Measurements from ENCODE around the gene SERINC5.
A peak's percentile ranks its signal among the peaks of the same experiment; 100 is the strongest.

SERINC5 gene

DNA sequence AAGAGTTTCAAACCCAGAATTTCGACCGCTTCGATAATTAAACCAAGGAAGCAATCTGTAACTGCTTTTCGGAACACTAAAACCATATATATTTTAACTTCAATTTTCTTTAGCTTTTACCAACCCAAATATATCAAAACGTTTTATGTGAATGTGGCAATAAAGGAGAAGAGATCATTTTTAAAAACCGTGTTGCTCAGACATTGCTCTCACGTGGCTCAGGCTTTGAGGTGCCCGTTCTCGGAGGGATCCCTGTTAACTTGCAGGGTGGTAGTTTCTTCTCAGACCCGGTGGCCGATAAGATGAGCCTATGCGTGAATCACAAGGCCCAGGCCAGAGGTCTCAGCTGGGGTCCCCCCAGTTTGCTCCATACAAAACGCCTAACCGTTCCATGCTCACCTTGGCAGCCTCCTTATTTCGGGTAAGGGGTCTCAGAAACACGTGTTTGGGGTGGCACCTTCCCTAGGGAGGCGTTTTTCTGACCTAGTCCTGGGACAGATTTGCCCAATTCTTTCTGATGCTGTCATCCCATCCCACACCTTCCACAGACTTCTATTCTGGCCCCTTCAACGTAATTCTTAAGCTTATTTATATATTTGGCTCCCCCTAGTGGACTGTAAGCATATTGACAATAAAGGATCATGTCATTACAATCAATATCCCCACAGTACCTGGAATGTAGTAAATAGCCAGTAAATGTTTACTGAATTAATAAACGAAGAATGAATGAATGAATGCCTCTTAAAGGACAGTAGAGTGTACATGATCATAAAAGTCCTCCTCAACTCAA, 172.6 kb downstream of the SERINC5 start:
- peak; percentile 14 for DNase-seq

DNA sequence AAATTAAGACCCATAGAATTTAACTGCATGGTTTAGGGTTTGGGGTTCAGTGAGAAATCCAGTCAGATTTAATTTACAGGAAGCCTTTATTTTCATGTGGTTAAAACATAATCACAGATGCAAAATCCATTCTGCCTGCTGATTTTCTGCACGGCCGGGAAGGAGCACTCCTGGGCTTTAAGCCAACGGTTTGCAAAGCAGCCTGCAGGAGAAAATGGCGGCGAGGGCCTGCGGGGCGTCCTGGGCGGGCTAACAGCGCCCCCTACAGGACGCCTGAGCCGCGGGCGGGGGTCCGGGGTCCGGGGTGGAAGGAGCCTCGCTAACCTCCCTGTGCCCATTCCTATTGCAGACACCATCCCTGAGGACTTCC, 173.1 kb downstream of the SERINC5 start:
- DNase-seq: peak; percentile 26

DNA sequence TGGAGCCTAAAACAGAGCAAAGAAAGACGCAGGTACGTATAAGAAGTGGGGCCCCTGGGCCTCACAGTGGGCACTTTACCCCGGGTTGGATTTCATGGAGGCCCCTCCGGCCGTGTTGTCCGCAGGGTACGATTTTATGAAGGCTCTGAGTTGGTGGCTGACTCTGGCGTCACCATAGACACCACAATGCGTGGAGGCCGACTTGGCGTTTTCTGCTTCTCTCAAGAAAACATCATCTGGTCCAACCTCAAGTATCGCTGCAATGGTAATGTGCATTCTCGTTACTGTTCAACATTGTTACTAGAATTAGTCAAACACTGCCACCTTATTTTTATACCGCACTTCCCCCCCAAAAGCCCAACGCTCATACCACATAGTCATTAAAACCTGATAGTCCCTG, 173.6 kb downstream of the SERINC5 start:
- no peak for DNase-seq

DNA sequence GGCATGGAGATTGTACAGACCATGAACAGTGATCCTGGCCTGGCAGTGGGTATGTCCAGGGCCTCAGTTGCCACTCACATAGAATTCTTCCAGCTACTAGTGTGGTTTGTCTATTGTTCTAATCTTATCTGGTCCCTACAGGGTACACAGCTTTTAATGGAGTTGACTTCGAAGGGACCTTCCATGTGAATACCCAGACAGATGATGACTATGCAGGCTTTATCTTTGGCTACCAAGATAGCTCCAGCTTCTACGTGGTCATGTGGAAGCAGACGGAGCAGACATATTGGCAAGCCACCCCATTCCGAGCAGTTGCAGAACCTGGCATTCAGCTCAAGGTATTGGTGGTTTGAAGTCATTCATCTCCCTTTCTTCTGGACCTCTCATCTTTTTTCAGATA, 176.9 kb downstream of the SERINC5 start:
- no peak for DNase-seq

DNA sequence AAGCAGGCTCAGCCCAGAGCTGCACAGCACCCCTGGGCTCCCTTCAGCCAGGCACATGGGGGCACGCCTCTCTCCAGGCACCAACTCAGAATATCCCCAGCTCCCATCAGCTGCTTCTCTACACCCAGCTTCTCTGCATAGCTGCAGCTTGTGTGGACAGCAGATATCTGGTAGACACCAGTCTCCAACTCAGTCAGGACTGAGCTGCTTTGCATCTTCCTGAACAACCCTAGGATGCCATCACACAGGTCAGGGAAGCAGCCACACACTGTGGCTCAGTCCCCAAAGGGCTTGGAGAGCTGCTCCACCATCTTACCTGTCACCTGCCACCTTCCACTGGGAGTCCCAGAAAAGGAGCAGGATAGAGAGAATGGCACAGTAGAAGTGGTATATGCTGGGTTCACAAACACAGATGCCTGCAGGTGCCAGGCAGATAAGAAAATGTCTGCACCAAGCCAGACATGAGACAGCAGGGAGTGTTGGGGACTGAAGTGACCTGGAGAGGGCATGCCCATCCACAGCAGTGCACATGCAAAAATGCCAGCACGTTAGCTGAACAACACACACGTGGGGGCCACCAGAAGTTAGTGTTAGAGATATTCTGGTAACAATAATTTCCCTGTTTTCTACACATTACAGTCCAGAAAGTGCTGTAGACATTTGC, 178.7 kb downstream of the SERINC5 start:
- no peak for DNase-seq

DNA sequence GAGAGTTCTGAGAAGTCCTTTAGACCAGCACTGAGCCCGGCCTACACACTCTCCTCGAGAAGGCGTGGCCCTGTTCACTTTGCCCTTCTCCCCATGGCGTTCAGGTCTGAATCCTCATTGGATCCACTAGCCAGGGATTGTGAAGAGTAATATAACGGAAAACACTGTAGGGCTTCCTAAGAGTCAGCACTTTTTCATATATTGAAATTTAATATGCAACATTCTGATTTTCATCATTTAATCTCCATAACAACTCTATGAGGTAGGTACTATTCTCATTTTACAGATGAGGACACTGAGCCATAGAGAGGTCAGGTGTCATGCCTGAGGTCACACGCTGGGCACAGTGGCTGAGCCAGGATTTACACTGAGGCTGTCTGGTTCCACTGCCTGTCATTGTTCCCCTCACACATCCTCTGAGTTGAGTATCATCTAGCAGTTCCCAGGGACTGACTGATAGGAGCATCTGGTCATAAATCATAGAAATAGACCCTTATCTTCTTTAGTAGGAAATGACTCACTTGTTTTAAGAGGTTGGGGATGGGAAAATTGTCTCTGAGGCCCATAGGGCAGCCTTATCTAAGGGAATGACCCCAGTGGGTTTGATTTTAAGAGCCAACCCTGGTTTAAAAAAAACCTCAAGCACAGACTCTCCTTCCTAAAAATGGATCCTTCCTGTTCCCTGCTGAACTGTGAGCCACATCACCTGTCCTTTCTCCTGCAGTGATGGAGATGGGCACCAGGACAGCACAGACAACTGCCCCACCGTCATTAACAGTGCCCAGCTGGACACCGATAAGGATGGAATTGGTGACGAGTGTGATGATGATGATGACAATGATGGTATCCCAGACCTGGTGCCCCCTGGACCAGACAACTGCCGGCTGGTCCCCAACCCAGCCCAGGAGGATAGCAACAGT, 179.5 kb downstream of the SERINC5 start:
- DNase-seq: no peak

DNA sequence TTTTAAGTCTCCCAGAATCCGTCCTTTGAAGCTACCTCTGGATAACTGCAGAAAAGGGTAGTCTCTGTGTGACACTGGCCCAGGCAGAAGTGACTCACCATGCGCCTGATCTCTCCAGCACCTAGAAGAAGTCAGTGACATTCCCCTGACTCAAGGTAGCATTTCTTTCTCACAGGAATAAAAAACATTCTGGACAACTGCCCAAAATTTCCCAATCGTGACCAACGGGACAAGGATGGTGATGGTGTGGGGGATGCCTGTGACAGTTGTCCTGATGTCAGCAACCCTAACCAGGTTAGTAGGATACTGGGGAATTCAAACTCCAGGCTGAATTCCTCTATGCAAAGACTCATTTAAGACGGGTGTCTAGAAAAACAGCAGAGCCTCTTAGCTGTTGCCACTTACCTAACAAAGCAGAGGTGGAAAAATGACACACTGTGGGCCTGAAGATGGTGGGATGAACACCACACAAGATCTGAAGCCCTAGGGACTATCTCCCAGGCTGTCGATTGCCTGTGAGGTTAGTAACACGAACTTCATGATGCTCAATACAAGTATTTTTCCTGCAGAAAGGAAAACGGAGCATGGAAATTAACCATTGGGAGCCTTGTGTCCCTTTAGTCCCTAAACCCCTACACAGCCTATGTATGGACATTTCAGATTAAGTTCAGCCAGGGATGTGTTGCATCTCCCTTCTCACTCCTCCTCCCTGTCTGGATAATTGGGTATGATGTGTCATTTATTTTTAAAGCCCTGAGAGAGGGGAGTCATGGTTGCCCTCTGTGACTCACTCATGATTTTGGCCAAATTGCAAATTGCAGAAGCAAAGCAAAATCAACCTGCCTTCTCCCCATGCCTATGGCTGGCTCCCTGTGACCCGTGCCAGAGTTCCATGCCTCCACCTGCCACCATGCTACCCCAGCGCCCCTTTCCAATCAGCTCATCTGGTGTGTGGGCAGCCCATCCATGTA, 183.5 kb downstream of the SERINC5 start:
- DNase-seq: no peak

DNA sequence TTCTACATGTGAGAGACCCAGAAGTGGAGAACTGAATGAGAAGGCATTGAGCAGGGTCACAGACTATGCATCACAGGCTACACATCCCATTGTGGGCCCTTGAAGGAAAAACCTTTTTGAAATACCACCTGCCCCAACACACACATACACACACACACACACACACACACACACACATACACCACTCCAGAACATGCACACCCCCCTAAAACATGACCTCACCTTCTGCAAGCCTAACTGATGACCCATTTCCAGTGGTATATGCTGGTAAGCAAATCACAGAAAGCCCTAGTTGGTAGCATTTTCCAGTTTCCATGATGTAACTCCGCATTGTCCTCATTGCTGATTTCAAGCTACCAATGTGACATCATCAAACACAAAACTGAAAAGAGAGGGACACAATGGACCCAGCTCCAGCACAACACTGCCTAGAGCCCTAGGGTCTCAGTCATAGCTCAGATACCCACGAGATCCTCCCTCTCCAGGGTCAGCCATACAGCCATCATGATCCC, 184.3 kb downstream of the SERINC5 start:
- DNase-seq: no peak

DNA sequence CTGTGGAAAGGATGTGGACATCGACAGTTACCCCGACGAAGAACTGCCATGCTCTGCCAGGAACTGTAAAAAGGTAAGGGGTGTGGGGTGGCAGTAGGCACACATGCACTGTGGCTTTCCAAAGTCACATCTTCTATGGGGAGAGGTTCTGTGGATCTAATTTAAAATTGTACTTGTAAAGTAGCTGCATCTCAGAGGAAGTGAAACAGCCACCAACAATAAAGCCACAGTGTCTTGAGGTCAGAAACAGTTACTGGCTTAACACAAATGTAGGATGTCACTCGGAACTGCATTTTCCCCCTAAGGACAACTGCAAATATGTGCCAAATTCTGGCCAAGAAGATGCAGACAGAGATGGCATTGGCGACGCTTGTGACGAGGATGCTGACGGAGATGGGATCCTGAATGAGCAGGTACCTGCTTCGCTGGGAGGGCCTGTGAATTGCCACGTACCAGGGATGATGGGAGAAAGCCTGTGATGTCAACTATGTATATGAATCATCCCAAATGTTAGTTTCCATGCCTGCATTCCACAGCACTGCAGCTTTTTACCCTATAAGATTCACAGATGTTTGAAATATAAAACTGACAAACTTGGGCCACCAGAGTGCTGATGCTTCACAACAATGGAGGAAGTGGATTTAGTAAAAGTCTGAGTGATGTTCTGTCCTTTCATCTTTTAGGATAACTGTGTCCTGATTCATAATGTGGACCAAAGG, 185.4 kb downstream of the SERINC5 start:
- no peak for DNase-seq

DNA sequence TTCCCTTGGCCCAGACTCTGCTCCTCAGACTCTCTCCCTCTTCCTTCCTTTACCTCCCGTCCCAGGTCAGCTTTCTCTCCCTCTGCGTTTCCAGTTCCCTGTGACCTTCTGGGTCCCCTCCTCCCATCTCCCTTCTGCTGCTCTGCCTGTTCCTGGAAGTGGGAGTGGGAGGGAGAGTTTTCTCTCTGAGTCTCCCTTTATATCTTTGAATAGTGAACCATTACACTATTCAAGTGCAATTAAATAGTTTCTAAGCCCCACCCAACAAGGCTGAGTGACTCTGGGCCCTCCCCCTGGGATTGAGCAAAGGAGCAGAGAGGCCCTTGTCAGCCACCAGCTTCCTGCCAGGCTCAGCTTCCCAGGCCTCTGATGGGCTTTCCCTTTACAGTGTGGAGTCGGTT, 185.9 kb downstream of the SERINC5 start:
- no peak for DNase-seq

DNA sequence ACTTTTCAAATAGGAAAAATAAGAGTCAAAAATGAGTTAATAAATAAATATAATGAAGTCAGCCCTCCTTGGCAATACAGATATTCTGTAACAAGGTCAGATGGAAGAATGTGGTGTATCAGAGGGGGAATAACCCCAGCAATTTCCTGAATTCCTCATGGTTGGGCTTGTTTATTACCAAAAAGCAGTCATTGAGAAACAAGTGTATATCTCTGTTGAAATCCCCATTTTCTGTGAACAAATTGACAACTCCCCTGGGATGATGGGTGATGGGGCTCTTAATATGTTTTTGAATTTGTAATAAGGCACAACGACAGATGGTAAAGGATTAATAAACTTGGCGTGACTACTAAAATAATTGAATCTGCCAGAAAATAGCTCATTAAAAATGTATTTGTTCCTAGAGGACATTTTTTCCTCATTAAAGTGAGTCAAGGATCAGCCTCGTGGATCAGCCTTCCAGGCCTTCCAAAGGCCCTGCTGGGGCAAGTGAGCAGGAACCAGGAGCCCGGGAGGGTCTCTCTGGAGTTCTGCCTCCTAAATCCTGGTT, 186.5 kb downstream of the SERINC5 start:
- DNase-seq: no peak

DNA sequence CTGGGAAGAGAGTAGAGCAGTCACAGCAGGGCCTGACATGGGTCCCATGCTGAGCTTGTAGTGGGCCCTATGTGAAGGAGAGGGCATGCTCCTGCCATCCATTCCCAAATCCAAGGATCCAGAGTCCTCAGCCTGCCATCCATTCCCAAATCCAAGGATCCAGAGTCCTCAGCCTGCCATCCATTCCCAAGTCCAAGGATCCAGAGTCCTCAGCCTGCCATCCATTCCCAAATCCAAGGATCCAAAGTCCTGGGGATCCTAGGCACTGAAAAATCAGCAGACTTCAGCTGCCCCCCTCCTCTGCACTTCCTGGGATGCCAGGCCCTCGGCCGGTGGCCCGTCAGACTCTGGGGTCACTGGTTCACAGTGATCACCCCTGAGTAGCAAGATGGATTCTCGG, 187.1 kb downstream of the SERINC5 start:
- DNase-seq: no peak

DNA sequence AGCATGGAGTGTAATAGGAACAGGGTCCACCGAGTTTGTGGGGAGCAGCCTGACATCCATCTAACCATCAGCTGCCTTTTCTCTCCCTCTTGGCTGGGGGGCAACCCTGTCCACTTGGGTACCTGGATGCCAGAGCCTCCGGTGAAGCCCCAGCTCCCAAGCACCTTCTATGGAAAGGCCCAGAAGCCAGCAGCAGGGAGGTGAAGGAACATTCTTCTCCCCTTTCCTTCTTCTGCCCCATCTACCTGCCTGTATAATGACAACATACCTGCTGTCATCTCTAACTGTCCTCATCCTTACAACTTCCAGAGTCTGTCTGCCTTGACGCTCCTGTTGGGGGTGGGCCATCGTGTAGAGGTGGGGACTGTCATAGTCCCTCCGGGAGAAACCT, 187.6 kb downstream of the SERINC5 start:
- no peak for DNase-seq

DNA sequence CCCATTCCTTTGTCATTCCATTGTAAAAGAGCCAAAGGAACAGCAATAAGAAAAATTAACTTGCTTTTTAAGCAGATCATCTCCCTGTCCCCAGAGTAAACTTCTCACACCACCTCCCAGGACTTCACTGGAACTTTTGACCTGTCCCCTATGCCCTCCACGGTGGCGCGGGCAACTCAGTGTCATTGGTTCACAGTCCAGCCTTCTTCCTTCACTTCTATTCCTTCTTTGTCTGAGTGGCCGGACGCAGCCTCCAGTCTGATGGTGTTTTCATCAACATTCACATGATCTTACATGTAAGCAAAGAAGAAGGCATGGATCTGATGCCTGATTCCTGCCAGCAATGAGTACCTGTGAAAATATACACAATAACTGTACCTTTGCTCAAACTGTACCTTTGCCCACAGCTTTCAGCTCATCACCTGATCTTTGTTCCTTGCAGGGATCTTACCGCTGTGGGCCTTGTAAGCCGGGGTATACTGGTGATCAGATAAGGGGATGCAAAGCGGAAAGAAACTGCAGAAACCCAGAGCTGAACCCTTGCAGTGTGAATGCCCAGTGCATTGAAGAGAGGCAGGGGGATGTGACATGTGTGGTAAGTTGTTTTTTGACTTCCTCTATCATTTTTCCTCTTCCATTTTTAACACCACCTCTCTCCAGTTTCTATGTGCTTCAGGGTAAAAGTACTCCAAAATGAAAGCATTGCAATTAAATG, 188.2 kb downstream of the SERINC5 start:
- no peak for DNase-seq

DNA sequence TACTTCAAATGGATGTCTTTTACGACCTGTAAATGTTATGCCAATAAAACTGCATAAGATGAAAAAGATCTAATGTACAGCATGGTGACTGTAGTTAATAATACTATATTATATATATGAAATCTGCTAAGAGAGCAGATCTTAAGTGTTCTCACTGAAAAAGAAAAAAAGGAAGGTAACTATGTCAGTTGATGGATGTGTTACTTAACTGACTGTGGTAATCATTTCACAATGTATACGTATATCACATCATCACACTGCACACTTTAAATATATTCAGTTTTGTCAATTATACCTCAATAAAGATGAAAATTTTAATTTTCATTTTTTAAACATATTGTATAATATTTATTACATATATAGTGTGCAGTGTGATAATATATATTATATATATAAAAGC, 188.8 kb downstream of the SERINC5 start:
- no peak for DNase-seq

DNA sequence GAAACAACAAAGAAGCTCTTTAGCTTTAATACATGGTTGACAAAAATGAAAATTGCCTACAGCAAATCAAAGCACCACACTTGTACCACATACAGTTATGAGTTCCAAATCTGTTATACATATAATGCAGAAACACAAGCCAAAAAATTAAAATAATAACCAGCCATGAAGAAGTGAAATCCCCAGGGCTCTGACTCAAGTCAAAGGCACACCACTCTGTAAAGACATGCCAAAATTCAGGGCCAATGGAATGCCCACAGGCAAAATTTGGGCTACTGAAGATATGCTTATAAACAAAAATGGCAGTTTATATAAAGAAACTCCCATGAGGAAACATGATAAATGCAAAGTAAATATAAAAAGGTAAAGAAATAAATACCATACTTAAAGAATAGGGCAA, 191.7 kb downstream of the SERINC5 start:
- DNase-seq: no peak

Data from activated CD4-positive, alpha-beta T cell treated with anti-CD3 and anti-CD28 coated beads for 1 hour (primary cell).